Mammary epithelial cell (primary cell): ENCODE measurements around the gene TMPRSS3.

Experiments
- EZH2 ChIP-seq: IDR thresholded peaks from 2 replicates; pipeline ENCODE4 v1.6.1; 2012; ENCODE audit warnings: low read length, inconsistent platforms, borderline replicate concordance
- TF ChIP-seq, protein P1 (sequence below), 2 donors: IDR thresholded peaks in 1 of 2; conservative IDR thresholded peaks in 1 of 2; 2 replicates each; pipeline ENCODE4 v1.5.1; 2011 to 2012; ENCODE audit warnings: inconsistent platforms in 2 of 2, low read length in 2 of 2, mild to moderate bottlenecking in 2 of 2, control low read depth in 1 of 2, low read depth in 1 of 2; ENCODE audit not compliant: insufficient read depth in 1 of 2; ENCODE audit errors: extremely low read depth in 1 of 2

DNA sequence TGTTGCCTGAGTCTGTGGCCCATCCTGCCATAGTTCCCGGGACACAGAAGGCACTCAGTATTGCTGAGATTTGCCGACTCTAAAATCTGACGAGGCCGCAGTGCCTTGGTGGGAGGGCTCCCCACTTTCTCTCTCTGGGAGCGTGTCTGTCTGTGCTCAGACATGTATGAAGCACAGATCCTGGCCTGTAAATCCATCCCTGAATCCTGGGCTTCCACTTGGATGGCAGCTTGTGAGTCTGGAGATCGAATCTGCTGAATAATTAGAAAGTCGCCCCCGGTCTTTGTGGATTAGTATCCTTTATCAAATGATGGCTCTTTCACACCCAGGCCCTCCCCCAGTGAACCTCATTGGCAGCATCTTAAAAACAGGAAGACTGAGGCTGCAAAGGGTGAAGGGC lies 18.2 kb upstream of the TMPRSS3 start:
- TF ChIP-seq, protein P1, sequence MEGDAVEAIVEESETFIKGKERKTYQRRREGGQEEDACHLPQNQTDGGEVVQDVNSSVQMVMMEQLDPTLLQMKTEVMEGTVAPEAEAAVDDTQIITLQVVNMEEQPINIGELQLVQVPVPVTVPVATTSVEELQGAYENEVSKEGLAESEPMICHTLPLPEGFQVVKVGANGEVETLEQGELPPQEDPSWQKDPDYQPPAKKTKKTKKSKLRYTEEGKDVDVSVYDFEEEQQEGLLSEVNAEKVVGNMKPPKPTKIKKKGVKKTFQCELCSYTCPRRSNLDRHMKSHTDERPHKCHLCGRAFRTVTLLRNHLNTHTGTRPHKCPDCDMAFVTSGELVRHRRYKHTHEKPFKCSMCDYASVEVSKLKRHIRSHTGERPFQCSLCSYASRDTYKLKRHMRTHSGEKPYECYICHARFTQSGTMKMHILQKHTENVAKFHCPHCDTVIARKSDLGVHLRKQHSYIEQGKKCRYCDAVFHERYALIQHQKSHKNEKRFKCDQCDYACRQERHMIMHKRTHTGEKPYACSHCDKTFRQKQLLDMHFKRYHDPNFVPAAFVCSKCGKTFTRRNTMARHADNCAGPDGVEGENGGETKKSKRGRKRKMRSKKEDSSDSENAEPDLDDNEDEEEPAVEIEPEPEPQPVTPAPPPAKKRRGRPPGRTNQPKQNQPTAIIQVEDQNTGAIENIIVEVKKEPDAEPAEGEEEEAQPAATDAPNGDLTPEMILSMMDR (conservative IDR thresholded peaks at IDR 0.05 in 1 of 2, IDR thresholded peaks at IDR 0.05 in 1 of 2; ENCODE audit: extremely low read depth in 1 of 2, insufficient read depth in 1 of 2, low read depth in 1 of 2, low read length in 2 of 2), result no peak
- TF ChIP-seq EZH2, result no peak
